Activated naive CD8-positive, alpha-beta T cell treated with anti-CD3 and anti-CD28 coated beads for 36 hours (primary cell): ENCODE results near the gene BGN. TPM values are rescaled to one million over a fixed set of nuclear protein-coding genes. Genes with fewer than 3 reads are reported as not detected.
A peak's percentile ranks its signal among the peaks of the same experiment; 100 is the strongest.

ENCODE experiments used
- DNase-seq: peaks from one replicate; pipeline ENCODE4 v3.0.0; 2021
- H3K27ac Mint-ChIP-seq: one replicate; pipeline ENCODE4 v1.8.0; 2022; ENCODE audit warnings: mild to moderate bottlenecking, moderate library complexity, mixed read lengths
- H3K27me3 Mint-ChIP-seq: one replicate; pipeline ENCODE4 v1.8.0; 2022; ENCODE audit warnings: mild to moderate bottlenecking, mixed read lengths
- H3K36me3 Mint-ChIP-seq: one replicate; pipeline ENCODE4 v1.8.0; 2021; ENCODE audit warnings: mild to moderate bottlenecking, mixed read lengths
- H3K4me1 Mint-ChIP-seq: one replicate; pipeline ENCODE4 v1.8.0; 2021; ENCODE audit warnings: mixed read lengths
- H3K4me3 Mint-ChIP-seq: one replicate; pipeline ENCODE4 v1.8.0; 2022; ENCODE audit warnings: mild to moderate bottlenecking, moderate library complexity, mixed read lengths
- H3K9me3 Mint-ChIP-seq: one replicate; pipeline ENCODE4 v1.8.0; 2022; ENCODE audit warnings: mixed read lengths
- total RNA-seq, 2 experiments: library from RNA; stranded (reverse); gene quantifications; one replicate each; pipeline ENCODE4 v1.2.3, GENCODE V29; 2021

The BGN gene
- total RNA-seq, 2 experiments from 2014 or later: not detected

DNA sequence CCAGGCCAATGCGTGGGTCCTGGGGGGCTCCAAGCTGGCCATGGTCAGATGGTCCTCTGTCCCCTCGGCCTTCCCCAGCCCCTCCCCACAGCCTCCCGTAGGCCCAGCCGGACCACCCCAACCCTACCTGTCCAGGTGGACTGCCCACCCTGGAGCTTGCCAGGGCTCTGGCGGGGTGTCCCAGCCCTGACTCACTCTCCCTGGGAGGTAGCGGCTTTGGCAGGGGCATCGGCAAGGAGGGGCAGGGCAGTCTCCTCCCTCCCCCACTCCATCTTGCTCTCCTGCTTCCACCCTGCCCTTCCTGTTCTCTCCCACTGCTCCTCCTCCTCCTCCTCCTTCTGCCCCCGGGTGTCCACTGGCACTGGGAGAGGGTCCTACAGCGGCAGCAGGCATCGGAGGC, 7.4 kb downstream of the BGN start:
- no peak overlapping the region for H3K27ac Mint-ChIP-seq
- H3K27me3 Mint-ChIP-seq: no peaks in the 10 kb centered on the region
- no peaks in the 10 kb centered on the region for H3K9me3 Mint-ChIP-seq
- DNase-seq: no peak
- H3K4me3 Mint-ChIP-seq: no peak overlapping the region
- no peaks in the 10 kb centered on the region for H3K36me3 Mint-ChIP-seq
- no peaks in the 10 kb centered on the region for H3K4me1 Mint-ChIP-seq

DNA sequence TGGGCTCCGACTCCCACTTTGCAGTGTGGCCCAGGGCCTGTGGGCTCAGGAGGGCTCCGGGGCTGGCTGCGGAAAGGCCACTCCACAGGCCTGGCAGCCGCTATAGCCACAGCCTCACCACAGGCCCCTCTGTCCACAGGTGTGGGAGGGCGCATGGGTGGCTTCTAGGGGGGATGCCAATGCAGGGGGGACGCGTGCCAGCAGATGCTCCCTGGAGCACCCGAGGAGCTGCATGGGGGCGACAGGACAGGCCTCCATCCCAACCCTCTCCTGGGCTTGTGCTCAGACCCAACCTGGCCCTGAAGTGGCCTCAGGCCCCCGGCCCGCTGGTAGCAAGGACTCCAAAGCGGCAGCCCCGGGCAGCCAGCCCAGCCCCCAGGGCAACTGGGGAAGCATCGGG, 8.0 kb downstream of the BGN start:
- Mint-ChIP-seq H3K36me3 (no peaks in the 10 kb centered on the region), H3K4me1 (no peaks in the 10 kb centered on the region), H3K4me3 (no peak overlapping the region), H3K27me3 (no peaks in the 10 kb centered on the region), H3K9me3 (no peaks in the 10 kb centered on the region), H3K27ac (no peak overlapping the region)
- DNase-seq: no peak

DNA sequence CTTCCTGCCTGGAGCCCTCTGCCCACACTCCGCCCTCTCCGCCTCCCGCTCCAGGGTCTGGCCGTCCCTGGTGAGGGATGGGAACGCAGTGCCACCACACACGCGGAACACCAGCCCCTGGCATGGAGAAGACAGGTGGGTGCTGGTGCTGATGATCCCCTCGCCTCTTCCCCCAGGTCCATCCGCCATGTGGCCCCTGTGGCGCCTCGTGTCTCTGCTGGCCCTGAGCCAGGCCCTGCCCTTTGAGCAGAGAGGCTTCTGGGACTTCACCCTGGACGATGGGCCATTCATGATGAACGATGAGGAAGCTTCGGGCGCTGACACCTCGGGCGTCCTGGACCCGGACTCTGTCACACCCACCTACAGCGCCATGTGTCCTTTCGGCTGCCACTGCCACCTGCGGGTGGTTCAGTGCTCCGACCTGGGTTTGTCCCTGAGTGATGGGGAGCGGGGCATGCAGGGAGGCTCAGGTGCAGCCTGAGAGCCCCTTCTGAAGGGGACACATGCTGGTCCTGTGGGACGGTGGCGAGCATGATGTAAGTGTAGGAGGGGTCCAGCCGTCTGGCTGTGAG, 9.8 kb downstream of the BGN start:
- no peaks in the 10 kb centered on the region for H3K36me3 Mint-ChIP-seq
- H3K9me3 Mint-ChIP-seq: no peaks in the 10 kb centered on the region
- no peak overlapping the region for H3K4me3 Mint-ChIP-seq
- no peaks in the 10 kb centered on the region for H3K27me3 Mint-ChIP-seq
- DNase-seq: no peak
- H3K4me1 Mint-ChIP-seq: peaks cover 1% of the 10 kb centered on the region
- no peak overlapping the region for H3K27ac Mint-ChIP-seq

GRCh38 chrX:153505361-153505760, 10.6 kb downstream of the BGN start:
- H3K27ac Mint-ChIP-seq: no peak overlapping the region
- no peaks in the 10 kb centered on the region for H3K36me3 Mint-ChIP-seq
- H3K4me1 Mint-ChIP-seq: peaks cover 1% of the 10 kb centered on the region

DNA sequence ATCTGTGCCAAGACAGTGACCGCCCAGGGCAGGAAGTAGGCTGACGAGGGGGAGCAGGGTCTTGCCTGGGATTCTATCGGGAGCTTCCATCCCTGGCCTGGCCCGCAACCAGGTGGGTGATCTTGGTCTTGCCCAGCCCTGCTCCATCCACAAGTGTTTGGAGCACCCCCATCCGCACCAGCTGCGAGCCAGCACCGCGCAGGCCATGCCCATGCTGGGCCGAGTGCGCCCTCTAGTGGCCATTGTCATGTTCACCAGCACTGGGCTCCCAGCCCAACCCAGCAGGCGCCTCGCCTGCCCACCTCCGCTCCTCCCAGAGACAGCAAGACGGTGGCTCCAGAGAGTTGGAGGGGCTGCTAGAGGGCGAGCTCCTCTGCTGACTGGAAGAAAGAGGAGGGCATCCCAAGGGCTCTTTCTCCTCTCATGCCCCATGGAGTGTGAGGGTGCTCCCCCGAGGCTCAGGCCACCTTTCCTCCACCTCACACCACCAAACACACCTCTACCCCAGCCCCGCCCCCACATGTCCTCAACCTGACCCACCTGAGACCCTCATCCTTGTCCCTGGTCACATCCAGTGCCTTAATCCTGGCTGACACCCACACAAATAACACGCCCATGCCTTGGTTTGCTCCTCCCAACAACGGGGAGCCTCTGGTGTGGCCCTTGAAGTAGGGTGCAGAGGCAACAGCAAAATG, 12.9 kb downstream of the BGN start:
- Mint-ChIP-seq H3K4me1 (peaks cover 1% of the 10 kb centered on the region), H3K4me3 (no peak overlapping the region), H3K27ac (no peak overlapping the region)

More at GRCh38 chrX:153505361-153505760, 10.6 kb downstream of the BGN start:
- H3K9me3 Mint-ChIP-seq: no peaks in the 10 kb centered on the region
- no peaks in the 10 kb centered on the region for H3K27me3 Mint-ChIP-seq
- no peak for DNase-seq
- no peak overlapping the region for H3K4me3 Mint-ChIP-seq

DNA sequence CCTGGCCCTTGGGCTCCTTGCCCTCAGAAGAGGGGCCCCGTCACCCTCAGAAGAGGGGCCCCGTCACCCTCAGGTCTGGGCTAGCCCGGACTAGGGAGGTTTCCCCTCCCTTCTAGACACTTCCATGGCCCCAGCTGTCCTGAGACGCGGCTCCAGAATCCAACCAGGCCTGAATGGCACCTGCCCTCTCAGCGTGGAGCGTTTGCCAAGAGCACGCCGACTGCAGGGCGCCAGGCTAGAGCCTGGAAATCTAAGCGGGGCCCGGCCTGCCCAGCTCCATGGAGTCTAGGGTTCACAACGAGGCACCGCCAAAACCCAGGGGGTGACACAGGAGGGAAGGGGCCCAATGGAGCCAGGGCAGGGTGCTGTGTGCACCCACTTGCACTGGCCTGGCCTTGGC, 14.8 kb downstream of the BGN start:
- H3K27ac Mint-ChIP-seq: no peak overlapping the region
- DNase-seq: no peak
- H3K4me1 Mint-ChIP-seq: peaks cover 1% of the 10 kb centered on the region
- no peak overlapping the region for H3K4me3 Mint-ChIP-seq
- no peaks in the 10 kb centered on the region for H3K27me3 Mint-ChIP-seq
- H3K36me3 Mint-ChIP-seq: no peaks in the 10 kb centered on the region
- no peaks in the 10 kb centered on the region for H3K9me3 Mint-ChIP-seq

More for the DNA sequence above, 12.9 kb downstream of the BGN start:
- peak; percentile 78 for DNase-seq
- no peaks in the 10 kb centered on the region for H3K36me3 Mint-ChIP-seq
- no peaks in the 10 kb centered on the region for H3K9me3 Mint-ChIP-seq
- no peaks in the 10 kb centered on the region for H3K27me3 Mint-ChIP-seq

DNA sequence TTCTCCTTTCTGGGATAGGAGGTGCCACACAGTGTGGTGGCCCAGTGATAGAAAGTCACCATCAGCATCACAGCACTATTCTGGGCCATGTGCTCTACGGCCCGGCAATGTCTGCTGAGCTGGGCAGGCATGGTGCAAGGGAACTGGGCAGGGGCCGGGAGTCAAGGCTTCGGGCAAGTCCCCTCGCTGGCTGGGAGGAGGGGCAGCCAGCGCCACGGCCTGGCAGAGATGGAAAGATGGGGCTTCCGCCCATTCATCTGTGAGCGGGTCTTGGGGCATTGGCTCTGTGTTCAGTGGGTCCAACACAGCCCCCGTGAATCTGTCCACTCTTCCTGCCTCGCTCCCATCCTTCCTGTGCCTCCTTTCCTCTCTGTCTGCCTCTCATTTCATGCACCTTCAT, 15.6 kb downstream of the BGN start:
- H3K27me3 Mint-ChIP-seq: no peaks in the 10 kb centered on the region
- H3K36me3 Mint-ChIP-seq: no peaks in the 10 kb centered on the region
- no peak overlapping the region for H3K4me3 Mint-ChIP-seq
- H3K4me1 Mint-ChIP-seq: peaks cover 1% of the 10 kb centered on the region
- no peak for DNase-seq
- H3K27ac Mint-ChIP-seq: no peak overlapping the region
- no peaks in the 10 kb centered on the region for H3K9me3 Mint-ChIP-seq

GRCh38 chrX:153511784-153512500, 17.2 kb downstream of the BGN start:
- no peaks in the 10 kb centered on the region for H3K36me3 Mint-ChIP-seq
- no peaks in the 10 kb centered on the region for H3K9me3 Mint-ChIP-seq
- H3K27ac Mint-ChIP-seq: no peak overlapping the region
- H3K27me3 Mint-ChIP-seq: peaks cover 13% of the 10 kb centered on the region
- peaks cover 1% of the 10 kb centered on the region for H3K4me1 Mint-ChIP-seq
- no peak for DNase-seq
- H3K4me3 Mint-ChIP-seq: no peak overlapping the region

DNA sequence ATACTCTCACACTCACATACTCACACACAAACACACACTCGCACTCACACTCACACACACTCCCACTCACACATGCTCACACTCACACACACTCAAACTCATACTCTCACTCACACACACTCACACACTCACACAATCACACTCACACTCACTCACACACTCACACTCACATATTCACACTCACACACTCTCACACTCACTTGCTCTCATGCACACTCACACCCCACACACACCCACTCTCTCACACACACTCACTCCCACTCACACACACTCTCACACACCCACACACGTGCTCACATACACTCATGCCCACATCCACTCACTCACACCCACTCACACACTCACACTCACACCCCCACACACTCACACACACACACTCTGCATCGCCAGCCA, 17.7 kb downstream of the BGN start:
- Mint-ChIP-seq H3K27me3 (peaks cover 16% of the 10 kb centered on the region), H3K9me3 (no peaks in the 10 kb centered on the region), H3K4me1 (peaks cover 1% of the 10 kb centered on the region), H3K36me3 (no peaks in the 10 kb centered on the region), H3K27ac (no peak overlapping the region), H3K4me3 (no peak overlapping the region)
- no peak for DNase-seq

DNA sequence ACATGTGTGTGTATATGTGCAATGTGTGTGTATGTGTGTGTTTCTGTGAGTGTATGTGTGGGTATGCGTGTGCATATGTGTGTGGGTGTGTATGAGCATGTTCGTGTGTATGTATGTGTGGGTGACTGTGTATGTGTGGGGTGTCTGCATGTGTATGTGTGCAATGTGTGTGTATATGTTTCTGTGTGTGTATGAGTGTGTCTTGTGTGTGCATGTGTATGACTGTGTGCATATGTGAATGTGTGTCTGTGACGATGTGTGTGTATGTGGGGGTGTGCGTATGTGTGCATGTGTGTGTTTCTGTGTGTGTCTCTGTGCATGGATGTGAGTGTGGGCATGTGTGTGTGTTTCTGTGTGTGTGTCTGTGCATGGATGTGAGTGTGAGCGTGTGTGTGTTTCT, 18.5 kb downstream of the BGN start:
- H3K9me3 Mint-ChIP-seq: no peaks in the 10 kb centered on the region
- H3K4me3 Mint-ChIP-seq: no peak overlapping the region
- no peak for DNase-seq
- H3K27me3 Mint-ChIP-seq: peaks cover 18% of the 10 kb centered on the region
- no peaks in the 10 kb centered on the region for H3K4me1 Mint-ChIP-seq
- H3K36me3 Mint-ChIP-seq: no peaks in the 10 kb centered on the region
- no peak overlapping the region for H3K27ac Mint-ChIP-seq

DNA sequence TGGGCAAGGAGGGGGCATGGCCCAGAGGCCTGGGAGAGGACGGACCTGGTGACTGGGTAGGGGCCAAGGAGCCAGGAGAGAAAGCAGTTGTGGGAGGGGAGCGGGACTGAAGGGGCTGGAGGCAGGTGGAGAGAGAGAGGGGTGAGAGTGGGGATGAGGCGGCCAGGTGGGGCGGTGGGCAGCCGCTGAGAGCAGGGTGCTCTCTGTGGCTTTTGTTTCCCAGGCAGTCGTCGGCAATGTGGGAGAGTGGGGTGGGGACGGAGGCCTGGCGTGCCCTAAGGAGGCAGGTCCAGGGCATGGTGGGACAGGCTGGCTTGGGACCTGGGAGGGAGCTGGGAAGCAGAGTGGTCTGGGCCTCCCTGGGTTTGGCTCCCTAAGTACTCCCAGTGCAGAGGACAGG, 19.5 kb downstream of the BGN start:
- H3K27ac Mint-ChIP-seq: no peak overlapping the region
- H3K4me3 Mint-ChIP-seq: no peak overlapping the region
- H3K4me1 Mint-ChIP-seq: no peaks in the 10 kb centered on the region
- DNase-seq: no peak
- H3K27me3 Mint-ChIP-seq: peaks cover 28% of the 10 kb centered on the region
- H3K9me3 Mint-ChIP-seq: no peaks in the 10 kb centered on the region
- no peaks in the 10 kb centered on the region for H3K36me3 Mint-ChIP-seq

DNA sequence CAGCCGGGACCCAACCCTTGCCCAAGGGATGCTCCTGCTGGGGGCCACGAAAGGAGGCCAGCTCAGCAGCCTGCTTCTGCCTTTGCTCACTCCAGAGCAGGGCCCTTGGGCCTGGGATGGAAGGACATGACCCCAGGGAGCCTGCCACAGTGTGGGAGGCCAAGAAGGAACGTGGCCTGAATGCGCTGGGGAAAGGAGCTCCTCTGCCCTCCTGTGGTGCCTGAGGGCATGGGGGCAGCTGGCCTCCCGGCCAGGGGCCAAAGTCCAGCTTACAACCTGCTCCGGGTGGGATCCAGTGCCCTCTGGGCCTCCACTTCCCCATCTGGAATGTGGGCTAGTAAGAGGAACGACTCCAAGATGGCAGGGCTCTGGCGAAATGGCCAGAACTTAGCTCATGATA, 20.7 kb downstream of the BGN start:
- no peak overlapping the region for H3K27ac Mint-ChIP-seq
- no peaks in the 10 kb centered on the region for H3K4me1 Mint-ChIP-seq
- no peaks in the 10 kb centered on the region for H3K36me3 Mint-ChIP-seq
- H3K27me3 Mint-ChIP-seq: peaks cover 34% of the 10 kb centered on the region
- no peak for DNase-seq
- no peaks in the 10 kb centered on the region for H3K9me3 Mint-ChIP-seq
- no peak overlapping the region for H3K4me3 Mint-ChIP-seq

GRCh38 chrX:153516073-153516472, 21.3 kb downstream of the BGN start:
- Mint-ChIP-seq H3K9me3 (no peaks in the 10 kb centered on the region), H3K27me3 (peaks cover 35% of the 10 kb centered on the region), H3K36me3 (no peaks in the 10 kb centered on the region), H3K4me1 (no peaks in the 10 kb centered on the region), H3K4me3 (no peak overlapping the region), H3K27ac (no peak overlapping the region)
- DNase-seq: no peak

DNA sequence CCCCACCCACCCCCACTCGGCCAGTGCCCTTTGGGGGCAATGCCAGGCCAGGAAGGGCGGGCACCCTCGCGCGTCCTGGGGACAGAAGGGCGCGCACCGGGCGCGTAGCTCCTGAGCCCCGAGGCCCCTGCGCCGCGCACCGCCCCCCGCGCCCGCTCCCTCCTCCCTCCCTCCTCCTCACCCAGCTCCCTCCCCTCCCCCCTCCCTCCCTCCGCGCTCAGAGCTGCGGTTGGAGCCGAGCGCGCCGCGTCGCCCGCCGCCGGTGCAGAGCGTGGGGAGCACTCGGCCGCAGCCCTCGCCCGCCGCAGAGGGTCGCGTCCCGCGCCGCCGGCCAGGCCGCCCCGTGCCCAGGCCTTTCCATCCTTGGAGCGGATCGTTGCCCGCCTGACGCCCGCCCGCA, 22.6 kb downstream of the BGN start, which contains the start of gene ATP2B3:
TSS of gene ATP2B3 (plus strand) at position 220 of the 400 bp plus-strand sequence. CDS start 18,606 bp downstream, outside the sequence.
- peaks cover 40% of the 10 kb centered on the region for H3K27me3 Mint-ChIP-seq
- no peaks in the 10 kb centered on the region for H3K4me1 Mint-ChIP-seq
- H3K27ac Mint-ChIP-seq: no peak within 1 kb of the TSS
- DNase-seq: no peak
- no peak within 1 kb of the TSS for H3K4me3 Mint-ChIP-seq
- H3K36me3 Mint-ChIP-seq: no peaks in the 10 kb centered on the region
- no peaks in the 10 kb centered on the region for H3K9me3 Mint-ChIP-seq

DNA sequence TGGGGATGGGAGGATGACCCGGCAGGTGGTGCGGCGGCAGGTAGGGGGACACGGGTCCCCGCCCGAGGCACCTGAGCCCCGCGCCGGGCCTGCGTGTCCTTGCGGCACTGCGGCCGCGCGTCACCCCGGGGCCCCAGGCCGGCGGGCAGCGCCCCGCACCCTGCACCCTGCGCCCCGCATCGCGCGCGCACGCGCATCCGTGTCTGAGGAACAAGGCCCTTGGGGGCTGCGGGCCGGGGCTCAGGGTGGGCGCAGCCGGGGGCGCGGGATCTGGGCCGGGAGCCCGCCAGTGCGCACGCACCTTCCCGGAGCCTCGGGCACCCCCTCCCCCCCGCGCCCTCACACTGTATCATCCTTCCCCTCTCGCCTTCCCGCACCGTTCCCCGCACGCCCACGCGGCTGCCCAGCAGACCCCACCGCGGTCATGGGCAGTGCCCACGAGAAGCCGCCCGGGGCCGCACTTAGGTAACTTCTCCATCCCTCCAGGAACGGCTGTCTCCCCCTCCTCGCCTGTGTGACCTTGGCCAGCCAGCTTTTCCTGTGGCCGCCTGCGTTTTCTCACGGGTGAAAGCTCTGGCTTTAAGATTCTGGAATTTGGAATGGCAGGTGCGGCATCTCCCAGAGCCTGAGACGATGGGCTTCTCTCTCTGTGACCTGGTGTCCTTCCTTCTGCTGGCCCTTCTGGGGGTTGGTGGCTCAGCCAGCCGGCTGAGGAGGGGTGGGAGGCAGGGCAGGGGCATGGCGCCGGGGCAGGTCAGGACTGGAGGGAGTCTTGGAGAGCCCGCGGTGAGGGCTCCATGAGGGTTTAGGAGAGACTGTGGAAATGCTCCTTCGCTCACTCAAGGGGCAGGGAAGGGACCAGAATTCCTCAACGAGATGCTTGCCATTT, 23.4 kb downstream of the BGN start:
- no peaks in the 10 kb centered on the region for H3K9me3 Mint-ChIP-seq
- no peaks in the 10 kb centered on the region for H3K4me1 Mint-ChIP-seq
- H3K36me3 Mint-ChIP-seq: no peaks in the 10 kb centered on the region
- no peak overlapping the region for H3K4me3 Mint-ChIP-seq
- H3K27ac Mint-ChIP-seq: no peak overlapping the region
- peaks cover 40% of the 10 kb centered on the region for H3K27me3 Mint-ChIP-seq
- DNase-seq: no peak
